ENCODE data around the gene VIPR2. TPM values are rescaled to one million over a fixed set of nuclear protein-coding genes. Genes with fewer than 3 reads are reported as not detected.

The VIPR2 gene
- total RNA-seq, 1 experiment from 2014 or later, result not detected

DNA sequence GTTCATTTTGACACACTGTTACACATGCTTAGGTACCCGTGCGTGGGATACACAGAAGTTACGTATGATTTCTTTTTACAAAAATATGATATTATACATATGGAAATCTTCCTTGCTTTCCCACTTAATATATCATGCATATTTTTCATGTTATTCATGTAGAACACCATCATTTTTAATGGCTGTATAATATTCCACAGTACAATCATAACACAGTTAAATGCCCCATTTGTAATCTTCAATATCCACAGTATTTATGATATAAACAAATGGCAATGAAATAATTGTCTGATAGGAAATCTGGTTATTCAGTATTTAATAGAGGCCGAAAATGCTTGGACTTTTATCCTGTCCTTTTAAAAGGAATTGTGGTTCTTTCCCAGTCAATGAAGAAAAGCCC, 23.2 kb downstream of the VIPR2 start:
- TF ChIP-seq EZH2 (IDR thresholded peaks at IDR 0.05; ENCODE audit: borderline replicate concordance, low read depth, low read length, poor library complexity, severe bottlenecking), result no peak
- TF ChIP-seq, protein P1, sequence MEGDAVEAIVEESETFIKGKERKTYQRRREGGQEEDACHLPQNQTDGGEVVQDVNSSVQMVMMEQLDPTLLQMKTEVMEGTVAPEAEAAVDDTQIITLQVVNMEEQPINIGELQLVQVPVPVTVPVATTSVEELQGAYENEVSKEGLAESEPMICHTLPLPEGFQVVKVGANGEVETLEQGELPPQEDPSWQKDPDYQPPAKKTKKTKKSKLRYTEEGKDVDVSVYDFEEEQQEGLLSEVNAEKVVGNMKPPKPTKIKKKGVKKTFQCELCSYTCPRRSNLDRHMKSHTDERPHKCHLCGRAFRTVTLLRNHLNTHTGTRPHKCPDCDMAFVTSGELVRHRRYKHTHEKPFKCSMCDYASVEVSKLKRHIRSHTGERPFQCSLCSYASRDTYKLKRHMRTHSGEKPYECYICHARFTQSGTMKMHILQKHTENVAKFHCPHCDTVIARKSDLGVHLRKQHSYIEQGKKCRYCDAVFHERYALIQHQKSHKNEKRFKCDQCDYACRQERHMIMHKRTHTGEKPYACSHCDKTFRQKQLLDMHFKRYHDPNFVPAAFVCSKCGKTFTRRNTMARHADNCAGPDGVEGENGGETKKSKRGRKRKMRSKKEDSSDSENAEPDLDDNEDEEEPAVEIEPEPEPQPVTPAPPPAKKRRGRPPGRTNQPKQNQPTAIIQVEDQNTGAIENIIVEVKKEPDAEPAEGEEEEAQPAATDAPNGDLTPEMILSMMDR (conservative IDR thresholded peaks at IDR 0.05; ENCODE audit: low read depth, low read length), result no peak
- Histone ChIP-seq H3K27me3 (replicated peaks; ENCODE audit: insufficient read depth, low read depth, low read length, poor library complexity) (peaks cover 36% of the 10 kb centered on the region), H3K27ac (ENCODE audit: low read depth, low read length, poor library complexity, severe bottlenecking) (no peak overlapping the region), H3K9me3 (ENCODE audit: low read depth, low read length, poor library complexity, severe bottlenecking) (no peaks in the 10 kb centered on the region), H3K36me3 (ENCODE audit: insufficient read depth, low read length, poor library complexity, severe bottlenecking) (no peaks in the 10 kb centered on the region), H3K4me3 (ENCODE audit: low read depth, low read length, poor library complexity, severe bottlenecking) (no peak overlapping the region), H3K4me1 (ENCODE audit: insufficient read depth, low read length, poor library complexity, severe bottlenecking) (no peaks in the 10 kb centered on the region)
- ChIA-PET POLR2A (ENCODE audit: low non-redundant PET) (no interaction called here), CTCF (no interaction called here)
- no peak for DNase-seq (ENCODE audit: low spot score)
- no TSS peak for BruUV-seq (replicated peaks)
- intact Hi-C loops (cut with micrococcal nuclease; ENCODE audit: unreplicated experiment), result no loop called here

DNA sequence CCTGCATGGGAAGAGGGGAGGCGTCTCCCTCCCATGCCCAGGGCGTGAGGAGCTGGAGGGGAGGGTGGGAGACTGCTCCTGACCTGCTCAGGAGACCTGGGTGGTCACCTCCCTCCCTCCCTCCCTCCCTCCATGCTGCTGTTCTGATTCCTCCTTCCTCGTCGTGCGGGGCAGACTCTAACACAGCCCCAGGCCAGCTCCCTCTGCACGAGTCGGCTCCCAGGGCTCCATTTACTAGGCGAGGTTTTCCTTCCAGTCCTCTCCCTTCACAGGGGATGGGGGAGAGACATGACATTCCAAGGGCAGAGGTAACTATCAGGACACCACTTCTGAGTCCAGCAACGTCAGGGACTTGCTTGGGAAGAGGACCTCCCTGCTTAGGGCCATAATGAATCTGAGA, 23.6 kb downstream of the VIPR2 start:
- intact Hi-C loops (cut with micrococcal nuclease; ENCODE audit: unreplicated experiment), result no loop called here
- H3K27me3 ChIP-seq (replicated peaks; ENCODE audit: insufficient read depth, low read depth, low read length, poor library complexity), result peaks cover 36% of the 10 kb centered on the region
- TF ChIP-seq, protein P1 (conservative IDR thresholded peaks at IDR 0.05; ENCODE audit: low read depth, low read length), result no peak
- no peak for TF ChIP-seq EZH2 (IDR thresholded peaks at IDR 0.05; ENCODE audit: borderline replicate concordance, low read depth, low read length, poor library complexity, severe bottlenecking)

DNA sequence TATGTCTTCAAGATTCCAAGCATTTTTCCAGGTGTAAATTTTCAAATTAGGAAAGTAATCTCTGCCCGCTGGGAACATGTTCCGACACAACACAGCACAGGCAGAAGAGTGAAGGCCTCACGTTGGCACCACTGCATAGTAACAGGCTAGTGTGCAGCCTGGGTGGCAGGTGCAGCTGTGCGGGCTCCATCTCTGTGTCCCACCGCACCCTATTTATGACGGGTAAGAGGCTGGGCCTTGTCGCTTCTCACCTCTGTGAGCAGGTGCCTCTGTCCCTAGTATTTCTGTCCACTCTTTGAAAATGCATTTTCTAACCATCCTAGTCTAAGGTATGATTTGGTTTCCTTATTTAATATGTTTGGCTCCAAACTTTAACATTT, 24.1 kb downstream of the VIPR2 start:
- intact Hi-C loops (cut with micrococcal nuclease; ENCODE audit: unreplicated experiment), result no loop called here
- ChIA-PET POLR2A (ENCODE audit: low non-redundant PET) (no interaction called here), CTCF (no interaction called here)
- Histone ChIP-seq H3K27me3 (replicated peaks; ENCODE audit: insufficient read depth, low read depth, low read length, poor library complexity) (peaks cover 37% of the 10 kb centered on the region), H3K36me3 (ENCODE audit: insufficient read depth, low read length, poor library complexity, severe bottlenecking) (no peaks in the 10 kb centered on the region), H3K4me1 (ENCODE audit: insufficient read depth, low read length, poor library complexity, severe bottlenecking) (no peaks in the 10 kb centered on the region), H3K4me3 (ENCODE audit: low read depth, low read length, poor library complexity, severe bottlenecking) (no peak overlapping the region), H3K27ac (ENCODE audit: low read depth, low read length, poor library complexity, severe bottlenecking) (no peak overlapping the region), H3K9me3 (ENCODE audit: low read depth, low read length, poor library complexity, severe bottlenecking) (no peaks in the 10 kb centered on the region)
- no TSS peak for BruUV-seq (replicated peaks)
- DNase-seq (ENCODE audit: low spot score), result no peak
- no peak for TF ChIP-seq EZH2 (IDR thresholded peaks at IDR 0.05; ENCODE audit: borderline replicate concordance, low read depth, low read length, poor library complexity, severe bottlenecking)
- TF ChIP-seq, protein P1 (conservative IDR thresholded peaks at IDR 0.05; ENCODE audit: low read depth, low read length), result no peak

More for the DNA sequence above, 23.6 kb downstream of the VIPR2 start:
- no peak for DNase-seq (ENCODE audit: low spot score)
- Histone ChIP-seq H3K27ac (ENCODE audit: low read depth, low read length, poor library complexity, severe bottlenecking) (no peak overlapping the region), H3K9me3 (ENCODE audit: low read depth, low read length, poor library complexity, severe bottlenecking) (no peaks in the 10 kb centered on the region), H3K4me1 (ENCODE audit: insufficient read depth, low read length, poor library complexity, severe bottlenecking) (no peaks in the 10 kb centered on the region), H3K36me3 (ENCODE audit: insufficient read depth, low read length, poor library complexity, severe bottlenecking) (no peaks in the 10 kb centered on the region), H3K4me3 (ENCODE audit: low read depth, low read length, poor library complexity, severe bottlenecking) (no peak overlapping the region)
- ChIA-PET CTCF (no interaction called here), POLR2A (ENCODE audit: low non-redundant PET) (no interaction called here)
- BruUV-seq (replicated peaks), result no TSS peak
